ENCODE data around the gene TCFL5.
"Not testable (repeated sequence)": the region's sequence is repeated elsewhere in the genome, so short reads cannot be mapped to it uniquely, and the experiment has no call there.

The TCFL5 gene

DNA sequence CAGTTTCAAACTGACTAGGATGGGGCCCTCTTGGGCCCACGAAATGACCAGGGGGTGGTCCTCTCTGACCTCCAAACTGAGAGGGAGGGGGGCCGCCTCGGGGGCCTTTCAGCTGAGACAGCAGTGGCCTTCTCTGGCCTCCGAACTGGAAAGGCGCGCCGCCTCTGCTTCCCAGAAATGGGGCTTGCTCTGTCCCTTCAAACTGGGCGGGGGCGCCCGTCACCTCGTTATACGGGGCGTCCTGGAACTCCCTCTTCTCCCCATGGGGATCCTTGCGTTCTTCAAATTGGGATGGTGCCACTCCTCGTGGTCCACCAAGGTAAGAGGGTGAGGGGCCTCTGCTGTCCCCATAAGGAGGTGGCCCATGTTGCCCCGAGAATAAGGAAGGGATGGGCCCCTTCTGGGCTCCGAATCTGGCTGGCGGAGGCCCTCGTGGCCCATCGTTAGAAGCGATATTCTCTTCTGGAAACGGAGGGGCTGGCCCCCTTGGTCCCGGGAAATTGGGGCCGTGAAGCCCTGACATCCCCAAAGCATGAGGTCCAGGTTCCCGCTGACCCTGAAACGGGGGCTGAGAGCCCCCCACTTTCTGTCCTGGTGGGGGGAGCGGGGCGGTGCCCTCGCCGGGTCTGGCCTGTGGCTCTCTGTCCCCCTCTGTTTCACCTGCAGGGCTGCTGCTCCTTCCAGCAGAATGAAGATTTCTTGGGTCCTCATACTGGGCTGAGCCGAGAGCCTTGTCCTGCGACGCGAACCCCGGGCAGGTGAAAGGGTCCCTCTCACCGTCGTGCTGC is 18.7 kb upstream of the TCFL5 start:
- DNase-seq (ENCODE audit: low read depth, low spot score), result no peak

DNA sequence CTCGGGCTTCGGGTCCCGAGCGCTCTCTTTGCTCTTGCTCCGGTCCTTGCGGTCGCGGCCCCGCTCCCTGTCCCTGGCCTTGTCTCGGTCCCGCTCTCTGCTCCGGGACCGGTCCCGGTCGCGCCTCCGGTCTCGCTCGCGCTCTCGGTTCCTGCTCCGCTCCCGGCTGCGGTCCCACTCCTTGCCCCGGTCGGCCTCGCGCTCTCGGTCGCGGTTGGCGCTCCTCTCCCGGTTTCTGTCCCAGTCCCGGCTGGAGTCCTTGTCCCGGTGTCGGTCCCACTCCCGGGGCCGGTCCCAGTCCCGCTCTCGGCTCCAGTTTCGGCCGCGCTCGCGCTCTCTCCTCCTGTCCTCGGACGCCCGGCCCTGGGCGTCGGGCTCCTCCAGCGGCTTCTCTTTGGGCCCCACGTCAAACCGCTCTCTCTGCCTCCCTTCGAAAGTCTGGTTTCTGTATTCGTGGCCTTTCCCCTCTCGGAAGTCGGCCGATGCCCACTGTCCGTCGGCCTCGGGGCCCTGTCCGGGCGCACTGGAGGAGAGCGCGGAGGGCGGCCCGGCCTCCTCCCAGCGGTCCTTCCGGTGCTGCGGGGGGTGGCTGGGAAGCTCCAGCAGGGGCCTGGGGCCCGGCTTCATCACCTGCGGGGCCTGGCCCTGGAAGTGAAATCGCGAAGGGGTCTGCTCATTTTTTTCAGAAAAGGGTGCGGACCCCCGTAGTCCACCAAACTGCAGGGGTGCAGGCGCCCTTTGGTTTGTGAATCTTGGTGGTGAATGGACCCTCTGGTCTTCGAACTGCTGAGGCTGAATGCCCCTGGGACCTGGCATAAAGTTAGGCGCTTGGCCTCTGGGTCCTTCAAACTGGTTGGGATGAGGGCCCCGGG is 17.9 kb upstream of the TCFL5 start:
- no peak for DNase-seq (ENCODE audit: low read depth, low spot score)

DNA sequence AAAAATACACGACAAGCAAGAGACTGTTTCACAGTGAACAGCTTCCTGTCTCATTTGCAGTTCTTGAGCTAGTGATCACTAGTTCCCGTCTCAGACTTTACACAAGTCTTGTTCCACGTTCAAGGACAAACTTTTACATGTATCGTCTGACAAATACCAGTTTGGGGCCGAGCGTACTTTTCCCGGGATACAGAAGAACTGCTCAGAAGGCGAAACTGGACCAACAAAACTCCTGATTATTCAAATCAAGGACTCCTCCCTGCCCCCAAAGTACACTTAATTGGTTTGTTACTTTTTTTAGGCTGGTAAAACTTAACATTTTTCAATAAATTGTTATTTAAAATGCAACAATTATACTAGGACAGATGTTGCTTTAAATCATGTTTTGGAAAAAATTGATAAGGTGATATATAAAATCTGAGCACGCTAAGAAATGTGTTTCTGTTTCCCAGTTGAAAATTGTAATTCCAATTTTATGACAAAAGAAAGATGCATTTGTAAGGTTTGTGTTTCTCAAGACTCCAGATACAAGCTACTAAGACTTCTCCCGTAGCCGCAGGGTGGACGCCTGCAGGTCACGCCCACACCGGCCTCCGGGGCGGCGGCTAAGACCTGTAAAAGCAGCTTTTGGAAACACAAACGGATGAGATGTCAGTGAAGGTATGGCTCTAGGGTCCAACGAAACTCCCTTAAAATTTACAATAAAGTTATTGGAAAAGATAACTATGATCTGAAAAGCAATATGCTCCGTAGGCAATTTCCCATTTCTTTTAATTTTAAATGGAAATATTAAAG is 16.8 kb upstream of the TCFL5 start:
- no peak for DNase-seq (ENCODE audit: low read depth, low spot score)

DNA sequence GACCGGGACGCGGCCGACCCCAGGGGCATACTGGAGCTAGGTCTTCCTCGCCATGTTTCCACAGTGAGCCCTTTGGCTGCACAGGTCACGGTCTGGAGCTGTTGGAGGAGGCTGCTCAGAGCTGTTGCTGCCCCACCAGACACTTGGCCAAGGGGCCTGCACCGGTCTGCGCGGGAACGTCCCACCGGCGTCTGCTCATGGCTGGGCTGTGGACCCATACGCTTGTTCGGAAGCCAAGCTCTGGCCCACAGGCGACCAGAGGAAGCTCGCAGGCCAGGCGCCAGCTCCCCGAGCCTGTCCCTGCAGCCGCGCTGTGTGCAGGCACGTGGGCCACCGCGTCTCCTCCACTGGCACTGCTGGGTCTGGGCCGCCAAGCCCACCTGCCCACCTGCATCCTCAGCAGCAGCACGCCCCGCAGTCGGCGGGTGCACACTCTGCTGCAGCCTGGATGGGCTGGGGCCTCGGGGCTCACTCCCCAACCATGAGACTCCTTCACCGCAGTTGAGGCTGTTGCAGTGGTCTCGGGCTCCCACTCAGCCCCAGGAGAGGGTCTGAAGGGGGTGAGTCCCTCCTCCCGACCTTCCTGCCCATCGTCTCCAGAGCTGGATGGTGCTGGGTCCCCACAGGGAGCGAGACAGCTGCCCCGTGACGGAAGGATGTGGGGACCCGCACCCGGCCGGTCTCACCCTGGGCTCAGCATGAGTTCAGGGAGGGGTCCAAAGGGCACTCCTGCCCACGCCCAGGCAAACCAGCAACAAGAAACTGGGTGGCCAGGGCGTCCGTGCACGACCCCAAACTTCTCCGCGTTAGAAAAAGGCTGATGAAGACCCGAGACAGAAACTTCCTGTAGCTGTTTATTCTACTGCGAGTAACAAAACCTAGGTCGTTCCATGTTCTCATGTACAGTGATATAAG is 15.5 kb upstream of the TCFL5 start:
- no peak for DNase-seq (ENCODE audit: low read depth, low spot score)

DNA sequence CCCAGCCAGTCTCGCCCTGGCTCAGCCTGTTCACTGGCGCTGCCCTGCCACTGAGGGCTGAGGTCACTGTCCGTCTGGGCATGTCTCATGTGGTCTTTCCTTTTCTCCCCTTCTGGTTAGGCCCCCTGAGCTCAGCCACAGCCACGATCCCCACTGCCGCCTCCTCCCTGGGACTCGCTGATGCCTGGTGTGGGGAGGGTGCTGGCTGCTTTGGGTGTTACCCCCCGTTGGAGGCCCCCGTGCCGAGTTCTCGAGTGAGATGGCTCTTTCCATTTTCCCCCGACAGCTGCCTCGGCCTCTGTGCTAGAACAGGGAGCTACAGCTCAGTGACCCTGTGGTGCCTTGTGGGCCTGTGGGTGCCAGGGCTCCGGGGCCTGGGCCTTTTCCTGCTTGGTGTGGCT is 14.9 kb upstream of the TCFL5 start:
- DNase-seq (ENCODE audit: low read depth, low spot score), result no peak

DNA sequence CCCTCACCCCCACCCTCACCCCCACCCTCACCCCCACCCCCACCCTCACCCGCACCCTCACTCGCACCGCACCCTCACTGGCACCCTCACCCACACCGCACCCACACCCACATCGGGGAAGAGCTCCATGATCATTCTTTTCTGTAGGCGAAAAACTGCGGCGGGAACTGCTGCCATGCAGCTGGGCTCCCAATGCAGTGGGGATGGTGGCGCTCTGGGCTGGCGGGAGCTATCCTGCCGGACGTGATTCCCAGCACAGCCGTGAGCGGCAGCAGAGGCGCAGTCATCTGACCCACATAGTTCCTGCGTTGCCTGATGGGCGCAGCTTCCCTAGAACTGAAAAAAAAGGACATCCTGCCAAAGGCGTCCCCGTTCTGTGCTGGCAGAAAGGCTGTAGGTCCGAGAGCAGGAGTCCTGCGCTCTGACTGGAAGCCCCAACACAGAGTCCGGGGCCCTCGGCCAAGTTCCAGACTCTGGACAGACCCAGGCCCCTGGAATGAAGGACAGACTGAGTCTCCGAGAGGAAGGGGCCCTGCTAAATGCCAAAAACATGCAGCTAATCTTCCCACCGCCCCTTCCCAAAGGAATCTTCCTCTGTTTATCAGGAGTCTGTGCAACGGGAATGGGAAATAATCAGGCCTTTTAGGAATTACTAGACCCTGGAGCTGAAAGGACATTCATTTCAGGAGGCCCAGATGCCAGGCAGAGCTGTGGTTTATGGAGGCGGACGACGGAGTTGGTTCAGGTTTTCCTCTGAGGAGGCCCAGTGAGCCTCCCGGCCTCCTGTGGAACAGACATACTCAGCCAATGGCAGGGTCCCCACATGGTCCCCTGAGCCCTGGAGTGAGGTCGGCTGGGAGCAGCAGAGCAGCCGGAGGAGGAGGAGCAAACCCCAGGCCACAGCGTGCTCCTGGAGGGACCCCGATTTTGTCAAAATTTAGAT is 14.1 kb upstream of the TCFL5 start:
- DNase-seq (ENCODE audit: low read depth, low spot score), result no peak

DNA sequence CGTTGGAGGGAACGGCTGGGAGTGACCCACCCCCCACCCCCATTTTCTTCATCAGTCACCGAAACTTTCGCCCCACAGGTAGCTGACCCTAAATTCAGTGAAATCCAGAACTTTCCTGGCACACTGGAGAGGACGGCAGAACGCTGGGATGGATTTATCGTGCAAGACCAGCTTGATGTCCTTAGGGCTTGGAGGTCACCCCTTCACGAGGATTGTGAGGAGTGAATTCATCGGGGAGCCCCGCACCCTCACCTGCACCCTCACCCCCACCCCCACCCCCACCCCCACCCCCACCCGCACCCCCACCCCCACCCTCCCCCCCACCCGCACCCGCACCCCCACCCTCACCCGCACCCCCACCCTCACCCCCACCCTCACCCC is 13.3 kb upstream of the TCFL5 start:
- DNase-seq (ENCODE audit: low read depth, low spot score), result no peak

DNA sequence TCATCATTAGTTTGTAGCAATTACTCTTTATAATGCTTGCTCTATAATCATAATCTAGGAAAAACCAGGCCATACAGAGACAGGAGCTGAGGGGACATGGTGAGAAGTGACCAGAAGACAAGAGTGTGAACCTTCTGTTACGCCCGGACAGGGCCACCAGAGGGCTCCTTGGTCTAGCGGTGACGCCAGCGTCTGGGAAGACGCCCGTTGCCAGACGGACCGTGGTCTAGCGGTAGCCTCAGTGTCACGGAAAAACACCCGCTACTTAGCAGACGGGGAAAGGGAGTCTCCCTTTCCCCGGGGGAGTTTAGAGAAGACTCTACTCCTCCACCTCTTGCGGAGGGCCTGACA is 12.0 kb upstream of the TCFL5 start:
- DNase-seq (ENCODE audit: low read depth, low spot score), result not testable (repeated sequence)

DNA sequence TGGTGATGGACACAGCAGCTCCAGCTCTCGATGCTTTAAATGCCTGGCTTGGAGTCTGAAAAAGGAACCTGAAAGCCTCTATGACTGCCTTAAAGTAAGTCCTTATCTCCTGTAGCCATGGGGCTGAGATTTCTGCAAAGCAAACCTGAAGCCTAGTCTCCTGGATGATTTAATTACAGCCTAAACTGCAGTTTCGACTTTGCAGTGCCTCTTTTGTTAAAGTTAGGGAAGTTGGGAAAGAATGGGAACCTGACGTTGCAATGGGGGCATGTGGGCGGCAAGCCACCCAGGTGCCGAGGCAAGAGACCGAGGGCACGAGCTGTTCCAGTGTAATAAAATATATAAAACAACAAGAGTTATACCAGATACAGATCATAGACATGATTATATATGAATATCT is 11.7 kb upstream of the TCFL5 start:
- no peak for DNase-seq (ENCODE audit: low read depth, low spot score)

DNA sequence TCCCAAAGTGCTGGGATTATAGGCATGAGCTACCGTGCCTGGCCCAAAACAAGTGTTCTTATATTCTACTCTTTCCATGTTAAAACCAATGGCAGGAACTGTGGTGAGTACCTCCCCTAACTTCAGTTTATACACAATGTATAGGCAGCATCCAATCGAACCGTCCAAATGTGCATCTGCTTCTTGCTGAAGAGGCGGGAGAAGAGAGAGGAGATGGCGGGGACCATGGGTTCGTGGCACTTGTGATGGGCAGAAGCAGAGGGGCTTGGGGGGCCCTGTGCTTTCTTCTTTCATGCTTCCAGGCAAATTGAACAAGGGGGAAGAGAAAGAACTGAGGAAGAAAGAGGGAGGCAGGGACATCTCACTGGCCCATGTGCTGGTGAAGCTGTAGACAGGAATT is 11.2 kb upstream of the TCFL5 start:
- DNase-seq (ENCODE audit: low read depth, low spot score), result no peak

DNA sequence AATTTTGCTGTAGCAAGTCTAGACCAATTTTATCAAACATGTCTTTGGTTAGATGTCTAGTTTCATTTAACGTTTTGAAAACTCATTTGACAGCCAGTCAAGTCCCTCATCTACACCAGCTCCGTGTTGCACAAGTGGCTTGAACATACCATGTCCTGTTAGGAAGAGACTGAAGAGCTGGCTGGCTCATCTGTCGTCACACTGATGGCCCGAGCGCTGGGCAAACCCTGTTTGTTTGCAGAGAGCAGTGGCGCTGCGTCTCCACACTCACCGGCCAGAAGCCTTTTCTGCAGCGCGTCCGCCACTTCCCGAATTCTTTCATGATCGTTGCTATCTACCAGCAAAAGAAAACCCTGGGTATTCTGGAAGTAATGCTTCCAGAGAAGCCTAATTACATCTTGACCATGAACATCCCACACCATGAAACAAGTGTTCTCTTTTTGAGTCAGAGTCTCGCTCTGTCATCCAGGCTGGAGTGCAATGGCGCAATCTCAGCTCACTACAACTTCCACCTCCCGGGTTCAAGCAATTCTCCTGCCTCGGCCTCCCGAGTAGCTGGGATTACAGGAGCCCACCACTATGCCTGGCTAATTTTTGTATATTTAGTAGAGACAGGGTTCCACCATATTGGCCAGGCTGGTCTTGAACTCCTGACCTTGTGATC is 10.7 kb upstream of the TCFL5 start:
- no peak for DNase-seq (ENCODE audit: low read depth, low spot score)

DNA sequence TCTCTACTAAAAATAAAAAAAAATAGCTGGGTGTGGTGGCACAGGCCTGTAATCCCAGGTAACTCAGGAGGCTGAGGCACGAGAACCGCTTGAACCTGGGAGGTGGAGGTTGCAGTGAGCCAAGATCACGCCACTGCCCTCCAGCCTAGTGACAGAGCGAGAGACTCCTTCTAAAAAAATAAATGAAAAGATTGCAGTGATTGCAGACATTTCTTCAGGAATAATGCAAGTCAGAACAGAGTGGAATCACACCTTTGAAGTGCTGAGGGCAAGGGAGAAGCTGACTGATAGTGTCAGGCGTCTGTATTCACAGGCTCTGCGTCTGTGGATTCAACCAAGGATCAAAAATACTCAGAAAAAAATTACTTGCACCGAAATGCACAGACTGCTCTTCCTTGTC is 2.6 kb upstream of the TCFL5 start:
- DNase-seq (ENCODE audit: low read depth, low spot score), result no peak

DNA sequence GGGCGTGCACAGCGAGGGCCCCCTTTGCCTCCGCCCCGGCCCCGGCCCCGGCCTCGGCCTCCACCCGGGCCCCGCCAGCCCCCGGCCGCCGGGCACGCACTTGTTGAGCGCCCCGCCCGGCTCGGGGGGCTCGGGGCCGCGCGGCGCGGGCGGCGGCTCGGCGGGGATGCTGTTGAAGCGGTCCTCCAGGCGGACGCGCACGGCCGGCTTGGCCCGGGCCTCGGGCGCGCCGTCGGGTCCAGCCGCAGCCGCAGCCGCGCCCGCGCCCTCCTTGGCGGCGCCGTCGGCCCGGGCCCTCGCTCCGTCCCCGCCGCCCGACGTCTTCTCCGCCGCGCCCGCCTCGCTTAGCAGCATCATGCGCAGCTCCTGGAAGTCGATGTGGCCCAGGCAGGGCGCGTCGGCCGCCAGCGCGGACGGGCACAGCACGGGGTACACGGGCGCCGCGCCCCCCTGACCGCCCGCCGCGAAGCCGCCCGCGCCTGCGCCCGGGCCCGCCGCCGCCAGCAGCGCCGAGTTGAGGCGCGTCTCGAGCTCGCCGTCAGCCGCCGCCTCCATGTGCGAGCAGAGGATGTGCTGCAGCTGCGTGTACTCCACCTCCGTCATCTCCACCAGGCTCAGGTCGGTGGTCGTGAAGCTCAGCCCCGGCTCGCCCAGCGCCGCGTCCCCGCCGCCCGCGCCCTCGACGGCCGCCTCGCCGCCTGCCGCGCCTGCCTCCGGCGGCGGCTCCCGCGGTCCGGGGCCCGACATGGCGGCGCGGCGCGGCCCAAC is 514 bp downstream of the TCFL5 start:
- DNase-seq (ENCODE audit: low read depth, low spot score), result no peak

DNA sequence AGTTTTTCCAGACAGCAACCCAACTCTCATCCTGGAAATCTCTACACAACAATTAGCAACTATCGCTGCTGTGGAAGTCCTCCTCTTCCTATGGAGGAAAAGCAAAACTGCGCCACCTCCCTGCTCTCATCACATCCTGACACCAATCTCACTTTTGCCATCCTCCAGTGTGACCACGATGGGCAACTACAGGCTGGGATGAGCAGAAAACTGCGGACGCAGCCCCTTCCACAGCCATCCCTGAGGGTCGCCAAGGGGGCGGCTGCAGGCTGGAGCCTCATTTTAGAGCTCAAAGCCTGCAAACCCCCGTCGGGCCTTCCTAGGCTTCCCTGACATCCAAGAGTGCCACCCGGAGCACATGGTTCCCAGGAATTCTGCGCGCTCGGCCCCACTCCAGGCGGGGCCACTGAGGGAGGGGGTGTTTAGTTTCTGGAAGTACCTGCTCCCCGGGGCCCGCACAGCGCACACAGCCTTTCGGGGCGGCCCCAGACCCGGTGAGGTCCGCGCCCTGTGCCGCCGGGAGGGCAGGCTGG is 1.2 kb downstream of the TCFL5 start:
- DNase-seq (ENCODE audit: low read depth, low spot score), result no peak

DNA sequence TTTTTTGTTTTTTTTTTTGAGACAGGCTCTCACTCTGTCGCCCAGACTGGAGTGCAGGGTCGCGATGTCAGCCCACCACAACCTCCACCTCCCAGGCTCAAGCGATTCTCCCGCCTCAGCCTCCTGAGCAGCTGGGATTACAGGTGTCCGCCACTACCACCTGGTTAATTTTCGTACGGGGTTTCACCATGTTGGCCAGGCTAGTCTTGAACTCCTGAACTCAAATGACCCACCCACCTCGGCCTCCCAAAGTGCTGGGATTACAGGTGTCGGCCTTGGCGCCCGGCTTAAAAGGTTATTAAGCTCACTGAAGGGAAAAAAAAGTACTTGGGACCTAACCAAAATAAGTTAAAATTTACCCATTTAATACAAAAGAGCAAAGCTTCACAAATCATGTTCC is 1.9 kb downstream of the TCFL5 start:
- no peak for DNase-seq (ENCODE audit: low read depth, low spot score)

DNA sequence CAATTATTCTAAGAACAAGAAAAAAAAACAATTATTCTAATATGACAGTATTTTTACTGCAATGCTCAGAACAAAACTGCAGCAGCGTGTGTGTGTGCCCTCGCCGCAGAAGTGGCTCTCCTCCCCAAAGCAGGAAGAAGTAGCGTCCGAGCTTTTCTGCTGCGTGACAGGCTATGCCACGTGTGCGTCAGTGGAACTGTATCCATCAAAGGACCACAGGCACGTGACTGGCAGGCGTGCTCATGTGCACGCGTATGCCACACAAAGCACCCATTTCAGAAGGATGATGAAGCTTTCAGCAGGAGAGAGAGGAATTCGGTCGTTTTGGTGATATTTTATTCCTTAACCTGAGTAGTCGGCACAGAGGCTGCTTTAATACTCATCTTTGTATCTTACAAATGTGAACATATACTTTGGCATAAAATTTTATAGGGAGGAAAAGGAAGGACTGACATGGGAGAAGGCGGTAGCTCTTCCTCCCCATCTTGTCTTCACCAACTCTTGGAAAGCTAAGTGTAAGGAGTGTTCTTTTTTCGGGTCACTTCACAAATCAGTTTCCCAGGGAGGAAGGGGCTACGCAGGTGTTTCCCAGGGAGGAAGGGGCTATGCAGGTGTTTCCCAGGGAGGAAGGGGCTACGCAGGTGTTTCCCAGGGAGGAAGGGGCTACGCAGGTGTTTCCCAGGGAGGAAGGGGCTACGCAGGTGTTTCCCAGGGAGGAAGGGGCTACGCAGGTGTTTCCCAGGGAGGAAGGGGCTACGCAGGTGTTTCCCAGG is 3.4 kb downstream of the TCFL5 start:
- no peak for DNase-seq (ENCODE audit: low read depth, low spot score)

DNA sequence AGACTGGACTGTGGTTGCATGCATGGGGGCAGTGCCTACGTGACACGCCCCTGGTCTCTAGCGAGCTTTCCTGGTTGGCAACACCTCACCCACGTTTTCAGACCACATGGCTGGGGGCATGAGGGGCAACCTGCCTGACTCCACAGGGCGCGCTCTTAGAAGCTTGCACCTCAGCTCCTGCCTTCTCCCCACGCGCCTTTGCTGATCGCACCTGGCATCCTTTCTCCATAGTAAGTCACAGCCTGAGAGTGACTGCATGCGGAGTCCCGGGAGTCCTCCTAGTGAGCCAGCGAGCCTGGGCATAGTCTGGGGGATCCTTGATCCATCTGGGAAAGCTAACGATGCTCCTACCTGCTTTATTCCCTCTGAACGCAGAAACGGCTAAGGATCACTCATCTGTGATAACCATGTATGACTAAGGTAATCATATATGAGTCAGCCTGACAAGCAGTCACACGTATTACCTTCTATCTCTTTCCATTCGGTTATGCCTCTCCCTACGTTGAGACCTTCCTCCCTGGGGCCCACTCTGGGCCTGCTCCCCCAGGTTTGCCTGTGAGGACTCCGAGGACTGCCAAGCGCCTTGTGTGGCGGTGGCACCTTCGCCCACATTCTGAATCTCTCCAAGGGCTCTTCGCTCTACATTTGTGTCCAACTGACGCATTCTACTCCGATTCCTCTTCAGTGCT is 4.5 kb downstream of the TCFL5 start:
- DNase-seq (ENCODE audit: low read depth, low spot score), result no peak

Data from iPS DF 19.7 (cell line).